ENCODE data around the gene GRPEL1.

Gene GRPEL1

GRCh38 chr4:7050481-7051143 is 17.3 kb downstream of the GRPEL1 start:
- no peak for DNase-seq (ENCODE audit: low read depth)
- H3K4me3 ChIP-seq (ENCODE audit: low read length): no peak overlapping the region
- TF ChIP-seq CTCF (conservative IDR thresholded peaks at IDR 0.05; ENCODE audit: low read length): no peak

- no peak for TF ChIP-seq CTCF (conservative IDR thresholded peaks at IDR 0.05; ENCODE audit: low read length)
- H3K4me3 ChIP-seq (ENCODE audit: low read length): no peak overlapping the region
- no peak for DNase-seq (ENCODE audit: low read depth)
Measured at GRCh38 chr4:7049739-7050138, 18.1 kb downstream of the GRPEL1 start.

DNA sequence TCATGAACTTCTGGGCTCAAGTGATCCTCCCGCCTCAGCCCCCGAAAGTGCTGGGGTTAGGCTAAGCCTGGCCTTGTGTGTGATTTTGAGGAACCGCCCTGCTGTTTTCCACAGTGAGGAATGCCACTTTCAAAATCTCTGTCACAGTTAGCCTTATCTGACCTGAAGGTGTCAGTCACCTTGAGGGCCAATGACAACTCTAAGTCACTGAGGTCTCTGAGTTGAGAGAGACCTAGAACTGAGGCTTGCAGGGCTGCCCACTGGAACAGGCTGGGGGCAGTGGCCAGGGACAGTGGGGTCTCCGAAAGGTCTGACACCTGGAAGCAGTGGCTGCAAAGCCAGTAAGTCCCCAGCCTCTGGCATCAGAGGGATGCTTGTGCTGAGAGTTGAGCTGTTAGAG is 18.6 kb downstream of the GRPEL1 start:
- no peak overlapping the region for H3K4me3 ChIP-seq (ENCODE audit: low read length)
- DNase-seq (ENCODE audit: low read depth): no peak
- no peak for TF ChIP-seq CTCF (conservative IDR thresholded peaks at IDR 0.05; ENCODE audit: low read length)

DNA sequence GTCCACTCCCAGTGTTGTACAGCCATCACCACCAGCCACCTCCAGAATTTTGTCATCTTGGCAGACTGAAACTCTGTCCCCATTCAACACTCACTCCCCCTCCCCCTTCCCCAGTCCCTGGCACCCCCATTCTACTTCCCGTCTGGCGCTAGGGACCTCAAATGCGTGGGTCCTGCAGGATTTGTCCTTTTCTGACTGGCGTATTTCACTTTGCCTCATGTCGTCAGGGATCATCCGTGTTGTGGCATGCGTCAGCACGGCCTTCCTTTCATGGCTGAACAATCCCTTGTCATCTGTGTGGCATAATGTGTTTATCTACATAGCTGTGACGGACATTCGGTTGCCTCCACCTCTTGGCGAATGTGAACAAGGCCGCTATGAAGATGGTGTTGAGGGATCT is 19.2 kb downstream of the GRPEL1 start:
- no peak overlapping the region for H3K4me3 ChIP-seq (ENCODE audit: low read length)
- DNase-seq (ENCODE audit: low read depth): no peak
- TF ChIP-seq CTCF (conservative IDR thresholded peaks at IDR 0.05; ENCODE audit: low read length): no peak

DNA sequence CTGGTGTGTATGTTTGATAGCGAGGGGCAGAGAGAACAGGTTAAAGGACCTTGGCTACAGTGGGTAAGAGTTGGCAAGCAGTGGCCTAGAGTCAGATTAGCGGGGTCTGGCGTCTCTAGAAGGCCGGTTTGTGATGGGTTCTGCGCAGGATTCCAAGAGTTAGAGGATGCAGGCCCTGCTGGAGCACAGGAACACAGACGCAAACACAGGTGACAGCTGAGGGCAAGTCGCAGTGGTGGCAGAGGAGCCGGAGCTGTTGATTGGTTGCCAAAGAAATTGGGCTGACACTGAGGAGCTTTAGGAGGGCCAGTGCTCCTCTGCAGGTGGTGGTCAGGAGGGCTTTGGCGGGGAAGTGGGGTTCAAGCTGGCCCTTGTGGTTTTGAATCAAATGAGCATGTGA is 20.9 kb downstream of the GRPEL1 start:
- H3K4me3 ChIP-seq (ENCODE audit: low read length): no peak overlapping the region
- no peak for DNase-seq (ENCODE audit: low read depth)
- no peak for TF ChIP-seq CTCF (conservative IDR thresholded peaks at IDR 0.05; ENCODE audit: low read length)

DNA sequence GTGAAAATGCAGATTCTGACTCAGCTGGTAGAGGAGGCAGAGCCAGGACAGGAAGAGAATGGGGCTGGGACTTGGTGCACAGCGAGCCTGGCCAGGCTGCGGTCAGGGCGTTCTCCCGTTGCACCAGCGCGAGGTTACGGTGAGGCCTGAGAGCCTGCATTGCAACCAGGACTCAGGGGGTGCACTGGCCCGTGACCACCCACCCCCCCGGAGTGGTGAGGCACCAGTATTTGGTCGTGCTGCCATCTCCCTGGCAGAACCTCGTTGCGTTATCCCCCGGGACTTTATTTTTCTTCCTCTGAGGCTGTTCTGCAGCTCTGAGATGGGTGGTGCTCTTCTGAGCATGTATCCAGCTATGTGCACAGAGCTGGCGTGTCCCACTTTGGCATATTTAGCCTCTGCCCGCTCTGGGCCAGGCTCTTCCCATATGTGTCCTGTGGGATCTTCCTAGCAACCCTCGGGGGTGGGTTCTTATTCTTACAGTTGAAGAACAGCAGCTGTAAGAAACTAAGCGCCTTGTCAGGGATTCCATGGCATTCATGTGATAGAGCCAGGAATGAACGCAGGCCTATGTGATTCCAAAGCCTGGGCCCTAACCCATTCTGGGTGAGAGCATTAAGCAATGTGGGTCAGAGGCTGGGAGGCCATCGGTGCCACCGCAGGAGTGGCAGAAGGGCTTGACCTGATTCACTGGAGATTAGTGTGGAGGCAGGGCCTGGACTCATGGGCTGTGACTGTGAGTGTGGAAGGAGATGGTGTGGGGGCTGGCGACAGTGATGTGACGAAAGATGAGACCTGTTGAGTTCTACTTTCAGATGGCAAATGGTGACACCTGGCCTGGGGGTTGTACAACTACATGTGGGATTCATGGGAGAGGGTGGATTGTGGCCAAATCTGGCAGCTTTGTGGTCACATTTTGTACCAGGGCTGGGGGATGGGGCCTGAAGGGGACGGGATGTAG is 21.6 kb downstream of the GRPEL1 start:
- H3K4me3 ChIP-seq (ENCODE audit: low read length): peak overlapping the region; percentile 27
- peak; percentile 59 for DNase-seq (ENCODE audit: low read depth)
- TF ChIP-seq CTCF (conservative IDR thresholded peaks at IDR 0.05; ENCODE audit: low read length): no peak

DNA sequence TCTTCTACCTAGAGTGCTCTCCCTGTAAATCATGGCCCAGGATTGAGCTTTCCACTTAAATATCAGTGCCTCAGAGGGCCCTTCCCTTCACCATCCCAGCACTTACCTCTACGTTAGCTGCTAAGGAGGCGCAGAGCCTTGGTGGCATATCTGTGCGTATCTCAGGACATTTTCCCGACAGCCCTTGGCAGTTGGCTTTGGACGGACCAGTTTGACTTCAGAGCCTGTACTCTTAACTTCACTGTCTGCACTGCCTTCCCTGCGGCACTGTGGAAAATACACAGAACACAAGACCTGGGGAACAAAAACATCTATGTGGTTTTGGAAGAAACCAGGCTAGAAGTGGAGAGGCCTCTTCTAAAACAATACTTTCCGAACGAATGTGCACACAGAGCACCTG is 22.3 kb downstream of the GRPEL1 start:
- no peak for TF ChIP-seq CTCF (conservative IDR thresholded peaks at IDR 0.05; ENCODE audit: low read length)
- peak overlapping the region; percentile 27 for H3K4me3 ChIP-seq (ENCODE audit: low read length)

More for the DNA sequence above, 22.3 kb downstream of the GRPEL1 start:
- DNase-seq (ENCODE audit: low read depth): no peak

Data from AG10803 (cell line).